ENCODE measurements around the gene FRMD6. TPM values are rescaled to one million over a fixed set of nuclear protein-coding genes. Genes with fewer than 3 reads are reported as not detected.
A peak's percentile ranks its signal among the peaks of the same experiment; 100 is the strongest.

The FRMD6 gene
- total RNA-seq, 6 experiments from 2014 or later = 379 to 565 (median 420) TPM

- Mint-ChIP-seq H3K9me3 (no peaks in the 10 kb centered on the region; the same call in 1 of the 2 replicates), H3K36me3 (ENCODE audit: low read depth) (peaks cover 52% of the 10 kb centered on the region), H3K4me3 (peak overlapping the region; percentile 35; the same call in 1 of the 2 replicates), H3K4me1 (ENCODE audit: low read depth) (peaks cover 25% of the 10 kb centered on the region), H3K27ac (peak overlapping the region; percentile 79; the same call in 1 of the 2 replicates), H3K27me3 (ENCODE audit: insufficient read depth) (peaks cover 27% of the 10 kb centered on the region)
- TF ChIP-seq, protein P1, sequence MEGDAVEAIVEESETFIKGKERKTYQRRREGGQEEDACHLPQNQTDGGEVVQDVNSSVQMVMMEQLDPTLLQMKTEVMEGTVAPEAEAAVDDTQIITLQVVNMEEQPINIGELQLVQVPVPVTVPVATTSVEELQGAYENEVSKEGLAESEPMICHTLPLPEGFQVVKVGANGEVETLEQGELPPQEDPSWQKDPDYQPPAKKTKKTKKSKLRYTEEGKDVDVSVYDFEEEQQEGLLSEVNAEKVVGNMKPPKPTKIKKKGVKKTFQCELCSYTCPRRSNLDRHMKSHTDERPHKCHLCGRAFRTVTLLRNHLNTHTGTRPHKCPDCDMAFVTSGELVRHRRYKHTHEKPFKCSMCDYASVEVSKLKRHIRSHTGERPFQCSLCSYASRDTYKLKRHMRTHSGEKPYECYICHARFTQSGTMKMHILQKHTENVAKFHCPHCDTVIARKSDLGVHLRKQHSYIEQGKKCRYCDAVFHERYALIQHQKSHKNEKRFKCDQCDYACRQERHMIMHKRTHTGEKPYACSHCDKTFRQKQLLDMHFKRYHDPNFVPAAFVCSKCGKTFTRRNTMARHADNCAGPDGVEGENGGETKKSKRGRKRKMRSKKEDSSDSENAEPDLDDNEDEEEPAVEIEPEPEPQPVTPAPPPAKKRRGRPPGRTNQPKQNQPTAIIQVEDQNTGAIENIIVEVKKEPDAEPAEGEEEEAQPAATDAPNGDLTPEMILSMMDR (IDR thresholded peaks at IDR 0.05) = 0 out of 2 replicates have a peak, but pooled peaks have one; percentile 9
- DNase-seq = no peak
These were observed 52.8 kb downstream of the FRMD6 start for GRCh38 chr14:51704545-51704944.

- no peak overlapping the region; the same call in 1 of the 2 replicates for H3K27ac Mint-ChIP-seq
These were observed 55.6 kb downstream of the FRMD6 start for GRCh38 chr14:51707327-51707726.

GRCh38 chr14:51711505-51711904 lies 59.8 kb downstream of the FRMD6 start:
- H3K27ac Mint-ChIP-seq = peak overlapping the region; percentile 67
- peaks cover 61% of the 10 kb centered on the region for H3K36me3 Mint-ChIP-seq (ENCODE audit: low read depth)
- H3K4me1 Mint-ChIP-seq (ENCODE audit: low read depth) = peaks cover 66% of the 10 kb centered on the region
- peaks cover 55% of the 10 kb centered on the region for H3K27me3 Mint-ChIP-seq (ENCODE audit: insufficient read depth)
- no peak for DNase-seq
- peak overlapping the region; percentile 15; the same call in 1 of the 2 replicates for H3K4me3 Mint-ChIP-seq
- peaks cover 11% of the 10 kb centered on the region; the same call in 1 of the 2 replicates for H3K9me3 Mint-ChIP-seq
- TF ChIP-seq, protein P1 (IDR thresholded peaks at IDR 0.05) = no peak

More at GRCh38 chr14:51707327-51707726, 55.6 kb downstream of the FRMD6 start:
- peaks cover 35% of the 10 kb centered on the region for H3K4me1 Mint-ChIP-seq (ENCODE audit: low read depth)
- H3K9me3 Mint-ChIP-seq = no peaks in the 10 kb centered on the region
- H3K4me3 Mint-ChIP-seq = peak overlapping the region; percentile 55; the same call in 1 of the 2 replicates
- H3K36me3 Mint-ChIP-seq (ENCODE audit: low read depth) = peaks cover 53% of the 10 kb centered on the region
- H3K27me3 Mint-ChIP-seq (ENCODE audit: insufficient read depth) = peaks cover 27% of the 10 kb centered on the region
- TF ChIP-seq, protein P1 (IDR thresholded peaks at IDR 0.05) = no peak
- DNase-seq = no peak

DNA sequence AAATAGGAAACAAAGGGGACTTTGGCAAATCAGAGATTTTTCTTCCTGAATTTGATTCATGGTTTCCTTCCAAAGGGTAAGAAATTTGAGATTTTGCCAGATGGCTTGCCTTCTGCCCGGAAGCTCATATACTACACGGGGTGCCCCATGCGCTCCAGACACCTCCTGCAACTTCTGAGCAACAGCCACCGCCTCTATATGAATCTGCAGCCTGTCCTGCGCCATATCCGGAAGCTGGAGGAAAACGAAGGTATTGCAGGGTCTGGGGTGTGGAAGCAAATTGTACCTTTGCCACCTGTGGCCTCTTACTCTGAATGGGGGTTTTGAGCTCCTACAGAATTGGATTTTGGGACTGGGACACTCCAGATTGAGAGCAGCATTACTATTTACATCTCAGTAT lies 63.5 kb downstream of the FRMD6 start:
- H3K4me3 Mint-ChIP-seq = peak overlapping the region; percentile 42; the same call in 1 of the 2 replicates
- H3K4me1 Mint-ChIP-seq (ENCODE audit: low read depth) = peaks cover 83% of the 10 kb centered on the region
- peak overlapping the region; percentile 48 for H3K27ac Mint-ChIP-seq
- H3K9me3 Mint-ChIP-seq = peaks cover 11% of the 10 kb centered on the region; the same call in 1 of the 2 replicates
- H3K27me3 Mint-ChIP-seq (ENCODE audit: insufficient read depth) = peaks cover 58% of the 10 kb centered on the region
- H3K36me3 Mint-ChIP-seq (ENCODE audit: low read depth) = peaks cover 77% of the 10 kb centered on the region
- TF ChIP-seq, protein P1 (IDR thresholded peaks at IDR 0.05) = no peak
- no peak for DNase-seq

- Mint-ChIP-seq H3K27ac (peak overlapping the region; percentile 57), H3K4me3 (peak overlapping the region; percentile 42; the same call in 1 of the 2 replicates), H3K27me3 (ENCODE audit: insufficient read depth) (peaks cover 61% of the 10 kb centered on the region), H3K9me3 (peaks cover 11% of the 10 kb centered on the region; the same call in 1 of the 2 replicates), H3K4me1 (ENCODE audit: low read depth) (peaks cover 83% of the 10 kb centered on the region), H3K36me3 (ENCODE audit: low read depth) (peaks cover 80% of the 10 kb centered on the region)
- DNase-seq = no peak
- TF ChIP-seq, protein P1 (IDR thresholded peaks at IDR 0.05) = no peak
These were observed 64.0 kb downstream of the FRMD6 start for GRCh38 chr14:51715742-51716141.
